Lung (tissue), 12 donors: ENCODE measurements around the gene CYP19A1. TPM values are rescaled to one million over a fixed set of nuclear protein-coding genes. Genes with fewer than 3 reads are reported as not detected.

Experiments
- ATAC-seq: fragments of 200-7000 bp; cut with Tn5 transposase; one replicate; pipeline ENCODE4 v1.9.1; 2020; ENCODE audit warnings: moderate number of reproducible peaks; ENCODE audit not compliant: insufficient read depth, low FRiP score
- DNase-seq, 3 donors: peaks; one replicate each; pipeline ENCODE4 v3.0.0-alpha.2; 2013 to 2017
- H3K27ac ChIP-seq, 2 donors: one replicate each; pipeline ENCODE4 v1.5.1; 2013; ENCODE audit warnings: mild to moderate bottlenecking in 2 of 2, moderate library complexity in 2 of 2, control low read depth in 1 of 2, inconsistent platforms in 1 of 2, low read depth in 1 of 2, low read length in 1 of 2
- H3K27me3 ChIP-seq, 3 donors: one replicate each; pipeline ENCODE4 v1.5.1; 2013; ENCODE audit warnings: low read length in 2 of 3; ENCODE audit not compliant: control insufficient read depth in 3 of 3, insufficient read depth in 3 of 3
- H3K36me3 ChIP-seq, 4 donors: one replicate each; pipeline ENCODE4 v1.5.1; 2013; ENCODE audit warnings: low read length in 4 of 4, mild to moderate bottlenecking in 1 of 4, moderate library complexity in 1 of 4; ENCODE audit not compliant: control insufficient read depth in 4 of 4, insufficient read depth in 4 of 4
- H3K4me1 ChIP-seq, 5 donors: one replicate each; pipeline ENCODE4 v1.5.1; 2013; ENCODE audit warnings: low read length in 5 of 5, mild to moderate bottlenecking in 2 of 5, moderate library complexity in 1 of 5; ENCODE audit not compliant: control insufficient read depth in 5 of 5, insufficient read depth in 5 of 5
- H3K4me3 ChIP-seq: one replicate; pipeline ENCODE4 v1.5.1; 2013; ENCODE audit warnings: mild to moderate bottlenecking, control low read depth, moderate library complexity
- H3K9ac ChIP-seq, 2 donors: one replicate each; pipeline ENCODE4 v1.5.1; 2013; ENCODE audit warnings: low read length in 2 of 2, control low read depth in 1 of 2; ENCODE audit not compliant: insufficient read depth in 1 of 2
- H3K9me3 ChIP-seq, 4 donors: one replicate each; pipeline ENCODE4 v1.5.1; 2013; ENCODE audit warnings: low read length in 3 of 4, mild to moderate bottlenecking in 1 of 4, moderate library complexity in 1 of 4; ENCODE audit not compliant: control insufficient read depth in 4 of 4, insufficient read depth in 3 of 4
- CTCF ChIP-seq: IDR thresholded peaks from 2 replicates; pipeline ENCODE4 v1.5.1; 2012; ENCODE audit warnings: mild to moderate bottlenecking; ENCODE audit errors: control extremely low read depth, extremely low read depth
- WGBS, 2 donors: extraction: QIAGEN DNeasy Blood & Tissue Kit; methylation state at CpG; one replicate each; pipeline ENCODE4 v1.1.7; 2013; 5-methylcytosine and 5-hydroxymethylcytosine counted together
- polyA plus RNA-seq, 2 donors: library from polyadenylated mRNA; stranded (reverse); fragments of 200-250 nt; gene quantifications; one replicate each; pipeline ENCODE4 v1.2.1, GENCODE V29; 2013
- total RNA-seq, 2 donors: library from RNA; depleted of rRNA in 1 of 2; stranded (reverse); fragments of >200 nt in 1 of 2; gene quantifications; one replicate each; pipeline ENCODE4 v1.2.1, GENCODE V29; 2014 to 2021
- donor health status: control.
- donor health status: control.
- donor health status: Bipolar disorder and iron deficiency.
- donor health status: healthy.
- donor health status: DM: yes; HTN: yes; CAD: no.

CYP19A1 gene
- total and polyA plus RNA-seq, 4 donors, result 0.37 to 9.6 (median 2.4) TPM

DNA sequence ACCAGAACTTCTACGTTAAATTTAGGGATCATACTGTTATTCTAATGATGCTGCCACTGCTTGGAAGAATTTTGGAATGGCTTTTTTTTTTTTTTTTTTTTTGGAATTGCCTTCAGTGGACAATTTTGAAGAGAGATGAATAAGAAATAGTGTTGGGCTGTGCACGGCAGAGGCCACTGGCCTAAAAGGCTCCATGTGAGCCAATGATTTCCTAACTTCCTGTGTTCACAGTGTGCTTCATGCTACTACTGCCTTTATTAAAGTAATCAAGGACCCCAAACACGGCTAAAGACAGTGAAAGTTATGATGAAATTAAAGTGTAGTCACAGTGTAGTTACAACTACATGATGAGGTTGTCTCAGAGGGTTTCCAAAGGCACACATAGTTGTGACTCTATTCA is 142.9 kb downstream of the CYP19A1 start:
- H3K4me3 ChIP-seq, result no peak overlapping the region
- no peak for TF ChIP-seq CTCF
- peaks cover 0 to 8% (median 7%) of the 10 kb centered on the region in 3 donors for H3K27me3 ChIP-seq
- no peaks in the 10 kb centered on the region for H3K9me3 ChIP-seq
- peaks cover 0 to 4% (median 0%) of the 10 kb centered on the region in 5 donors for H3K4me1 ChIP-seq
- DNase-seq (no peak), ATAC-seq (no peak)
- no peak overlapping the region for H3K27ac ChIP-seq
- no peaks in the 10 kb centered on the region for H3K36me3 ChIP-seq
- H3K9ac ChIP-seq, result no peak overlapping the region
- 25 to 41% methylated on average over 3 of the region's 3 CpGs for WGBS, 2 donors

- Histone ChIP-seq H3K4me3 (no peak overlapping the region), H3K9me3 (no peaks in the 10 kb centered on the region), H3K9ac (no peak overlapping the region), H3K4me1 (peaks cover 0 to 4% (median 0%) of the 10 kb centered on the region in 5 donors), H3K27me3 (peaks cover 0 to 8% (median 7%) of the 10 kb centered on the region in 3 donors), H3K36me3 (no peaks in the 10 kb centered on the region), H3K27ac (no peak overlapping the region)
- WGBS, 2 donors, result 67 to 71% methylated on average over 2 of the region's 2 CpGs
- no peak for TF ChIP-seq CTCF
- DNase-seq (no peak), ATAC-seq (no peak)
These were observed 144.4 kb downstream of the CYP19A1 start for GRCh38 chr15:51193979-51194378.

GRCh38 chr15:51193526-51193925 is 144.9 kb downstream of the CYP19A1 start:
- Histone ChIP-seq H3K4me1 (peaks cover 0 to 4% (median 0%) of the 10 kb centered on the region in 5 donors), H3K9me3 (no peaks in the 10 kb centered on the region), H3K27ac (no peak overlapping the region), H3K4me3 (no peak overlapping the region), H3K36me3 (no peaks in the 10 kb centered on the region), H3K9ac (no peak overlapping the region), H3K27me3 (peaks cover 0 to 8% (median 7%) of the 10 kb centered on the region in 3 donors)
- TF ChIP-seq CTCF, result no peak
- WGBS, 2 donors, result 65 to 71% methylated on average over 6 of the region's 6 CpGs
- ATAC-seq, result no peak
- DNase-seq, result no peak
